HG03342 (cell line): ENCODE measurements around the gene FBXW5.

Source experiments
- ATAC-seq: cut with Tn5 transposase; IDR thresholded peaks from one replicate; pipeline ENCODE4 v1.9.1; 2021; ENCODE audit warnings: mild to moderate bottlenecking, moderate library complexity; ENCODE audit not compliant: unreplicated experiment

FBXW5 gene

GRCh38 chr9:136936645-136937170 is 7.8 kb downstream of the FBXW5 start:
- no peak for ATAC-seq

GRCh38 chr9:136935651-136936050 is 8.9 kb downstream of the FBXW5 start:
- ATAC-seq, result no peak

GRCh38 chr9:136934277-136934676 is 10.3 kb downstream of the FBXW5 start:
- no peak for ATAC-seq

GRCh38 chr9:136931611-136932130 is 12.9 kb downstream of the FBXW5 start:
- no peak for ATAC-seq

- no peak for ATAC-seq
These were observed 14.5 kb downstream of the FBXW5 start for GRCh38 chr9:136930014-136930413.

GRCh38 chr9:136928591-136928990 is 15.9 kb downstream of the FBXW5 start:
- ATAC-seq, result no peak

GRCh38 chr9:136927343-136928271 is 16.9 kb downstream of the FBXW5 start:
- ATAC-seq, result no peak

GRCh38 chr9:136926749-136927148 is 17.8 kb downstream of the FBXW5 start:
- no peak for ATAC-seq

- ATAC-seq, result no peak
These were observed 18.3 kb downstream of the FBXW5 start for GRCh38 chr9:136926154-136926704.

- no peak for ATAC-seq
These were observed 19.0 kb downstream of the FBXW5 start for GRCh38 chr9:136925414-136926153.

- no peak for ATAC-seq
These were observed 20.7 kb downstream of the FBXW5 start for GRCh38 chr9:136923881-136924280.

GRCh38 chr9:136922540-136922939 is 22.0 kb downstream of the FBXW5 start:
- no peak for ATAC-seq

GRCh38 chr9:136921718-136922117 is 22.8 kb downstream of the FBXW5 start:
- ATAC-seq, result no peak

GRCh38 chr9:136921307-136921706 is 23.2 kb downstream of the FBXW5 start:
- no peak for ATAC-seq

- no peak for ATAC-seq
These were observed 23.8 kb downstream of the FBXW5 start for GRCh38 chr9:136920734-136921231.

GRCh38 chr9:136920069-136920468 is 24.5 kb downstream of the FBXW5 start:
- ATAC-seq, result no peak

GRCh38 chr9:136917902-136918301 is 26.6 kb downstream of the FBXW5 start:
- no peak for ATAC-seq

- ATAC-seq, result no peak
These were observed 28.0 kb downstream of the FBXW5 start for GRCh38 chr9:136916330-136917184.

GRCh38 chr9:136915632-136916329 is 28.8 kb downstream of the FBXW5 start:
- ATAC-seq, result no peak
